ENCODE results near the gene WNT6. TPM values are rescaled to one million over a fixed set of nuclear protein-coding genes. Genes with fewer than 3 reads are reported as not detected.

The WNT6 gene
- total and polyA plus RNA-seq, 10 of the 15 experiments (the other 5 are each of a cell fraction or from before 2014, with no cell fraction given), result 0.11 to 0.44 (median 0.22) TPM; not detected in 5

- TF ChIP-seq CEBPZ (IDR thresholded peaks at IDR 0.05; ENCODE audit: low read depth, low read length) (no peak), BACH1 (IDR thresholded peaks at IDR 0.05; ENCODE audit: borderline replicate concordance) (no peak), TCF12 (IDR thresholded peaks at IDR 0.05; ENCODE audit: low read depth, low read length) (no peak)
Measured at GRCh38 chr2:218875692-218876246, 16.2 kb downstream of the WNT6 start (continued).

GRCh38 chr2:218876562-218877219 is 17.1 kb downstream of the WNT6 start:
- ChIA-PET POLR2A (interaction anchor here (1.0 to 10.6 kb wide), 6 partner anchors 10 to 330 kb away, joined by 3 to 360 read pairs (median 4); partner anchors contain the start of gene ZFAND2B), SMC1A (ENCODE audit: uncharacterized antibody, unreplicated experiment) (interaction anchor here (0.6 to 15.8 kb wide), 26 partner anchors 9 to 608 kb away, joined by 3 to 780 read pairs (median 4); partner anchors contain the start of genes BCS1L, CDK5R2 and ZNF142), CTCF (interaction anchor here (0.6 to 21.9 kb wide), 38 partner anchors 8 to 482 kb away, joined by 3 to 1364 read pairs (median 6); partner anchors contain the start of genes BCS1L, CDK5R2 and ZNF142), RAD21 (ENCODE audit: unreplicated experiment) (interaction anchor here (0.7 to 16.0 kb wide), 23 partner anchors 10 to 313 kb away, joined by 3 to 871 read pairs (median 5); partner anchors contain the start of gene CDK5R2)
- Histone ChIP-seq H3K27me3 (replicated peaks in 1 of 2; ENCODE audit: control insufficient read depth in 2 of 2, insufficient read depth in 2 of 2, low read length in 1 of 2) (peaks cover 10 to 23% of the 10 kb centered on the region in 2 experiments), H3K4me2 (ENCODE audit: control insufficient read depth, insufficient read depth) (no peak overlapping the region), H3K9ac (ENCODE audit: control insufficient read depth, insufficient read depth, low read length) (no peak overlapping the region), H3K9me3 (replicated peaks; ENCODE audit: control insufficient read depth, insufficient read depth, low read length) (no peaks in the 10 kb centered on the region), H3K36me3 (ENCODE audit: control insufficient read depth in 2 of 2, insufficient read depth in 2 of 2, low read length in 1 of 2) (no peaks in the 10 kb centered on the region), H4K20me1 (ENCODE audit: control insufficient read depth, insufficient read depth) (no peaks in the 10 kb centered on the region), H2AFZ (ENCODE audit: control insufficient read depth, low read depth, low read length) (no peak overlapping the region), H3K4me1 (ENCODE audit: control insufficient read depth, insufficient read depth, low read length) (peaks cover 38% of the 10 kb centered on the region), H3K4me3 (no peak overlapping the region), H3K27ac (ENCODE audit: control insufficient read depth, insufficient read depth) (no peak overlapping the region), H3K79me2 (ENCODE audit: control insufficient read depth, insufficient read depth, low read length) (peaks cover 19% of the 10 kb centered on the region)
- peak; percentile 56 for DNase-seq (ENCODE audit: low read depth, low spot score)
- intact Hi-C loops (cut with micrococcal nuclease; ENCODE audit: unreplicated experiment), result loop anchor here (1.0 to 2.0 kb wide), 2 partner anchors 22 to 104 kb away; no protein-coding TSS in a partner anchor
- in situ Hi-C loops (cut with MboI), result no loop called here
- FAIRE-seq, result peak; percentile 84
- peak; percentile 4 for ATAC-seq
- 0% methylated on average over 3 of the region's 3 CpGs for WGBS (ENCODE audit: insufficient coverage, insufficient replicate concordance, low lambda C conversion rate, missing lambda C conversion rate)
- BruUV-seq (replicated peaks), result no TSS peak
- TF ChIP-seq, protein P1, sequence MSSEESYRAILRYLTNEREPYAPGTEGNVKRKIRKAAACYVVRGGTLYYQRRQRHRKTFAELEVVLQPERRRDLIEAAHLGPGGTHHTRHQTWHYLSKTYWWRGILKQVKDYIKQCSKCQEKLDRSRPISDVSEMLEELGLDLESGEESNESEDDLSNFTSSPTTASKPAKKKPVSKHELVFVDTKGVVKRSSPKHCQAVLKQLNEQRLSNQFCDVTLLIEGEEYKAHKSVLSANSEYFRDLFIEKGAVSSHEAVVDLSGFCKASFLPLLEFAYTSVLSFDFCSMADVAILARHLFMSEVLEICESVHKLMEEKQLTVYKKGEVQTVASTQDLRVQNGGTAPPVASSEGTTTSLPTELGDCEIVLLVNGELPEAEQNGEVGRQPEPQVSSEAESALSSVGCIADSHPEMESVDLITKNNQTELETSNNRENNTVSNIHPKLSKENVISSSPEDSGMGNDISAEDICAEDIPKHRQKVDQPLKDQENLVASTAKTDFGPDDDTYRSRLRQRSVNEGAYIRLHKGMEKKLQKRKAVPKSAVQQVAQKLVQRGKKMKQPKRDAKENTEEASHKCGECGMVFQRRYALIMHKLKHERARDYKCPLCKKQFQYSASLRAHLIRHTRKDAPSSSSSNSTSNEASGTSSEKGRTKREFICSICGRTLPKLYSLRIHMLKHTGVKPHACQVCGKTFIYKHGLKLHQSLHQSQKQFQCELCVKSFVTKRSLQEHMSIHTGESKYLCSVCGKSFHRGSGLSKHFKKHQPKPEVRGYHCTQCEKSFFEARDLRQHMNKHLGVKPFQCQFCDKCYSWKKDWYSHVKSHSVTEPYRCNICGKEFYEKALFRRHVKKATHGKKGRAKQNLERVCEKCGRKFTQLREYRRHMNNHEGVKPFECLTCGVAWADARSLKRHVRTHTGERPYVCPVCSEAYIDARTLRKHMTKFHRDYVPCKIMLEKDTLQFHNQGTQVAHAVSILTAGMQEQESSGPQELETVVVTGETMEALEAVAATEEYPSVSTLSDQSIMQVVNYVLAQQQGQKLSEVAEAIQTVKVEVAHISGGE (CRISPR knock-in tag; IDR thresholded peaks at IDR 0.05), result no peak
- no peak for TF ChIP-seq SUPT20H (IDR thresholded peaks at IDR 0.05; ENCODE audit: borderline replicate concordance, control insufficient read depth, low read depth, low read length)
- TF ChIP-seq RELA (IDR thresholded peaks at IDR 0.05; ENCODE audit: borderline replicate concordance, partially characterized antibody), result no peak
- 0 out of 4 replicates have a peak, but pooled peaks of 1 of the 2 experiments have one; percentile 33 for TF ChIP-seq BHLHE40 (IDR thresholded peaks at IDR 0.05; ENCODE audit: borderline replicate concordance in 1 of 2, low read depth in 2 of 2, low read length in 1 of 2)
- TF ChIP-seq, protein P2, sequence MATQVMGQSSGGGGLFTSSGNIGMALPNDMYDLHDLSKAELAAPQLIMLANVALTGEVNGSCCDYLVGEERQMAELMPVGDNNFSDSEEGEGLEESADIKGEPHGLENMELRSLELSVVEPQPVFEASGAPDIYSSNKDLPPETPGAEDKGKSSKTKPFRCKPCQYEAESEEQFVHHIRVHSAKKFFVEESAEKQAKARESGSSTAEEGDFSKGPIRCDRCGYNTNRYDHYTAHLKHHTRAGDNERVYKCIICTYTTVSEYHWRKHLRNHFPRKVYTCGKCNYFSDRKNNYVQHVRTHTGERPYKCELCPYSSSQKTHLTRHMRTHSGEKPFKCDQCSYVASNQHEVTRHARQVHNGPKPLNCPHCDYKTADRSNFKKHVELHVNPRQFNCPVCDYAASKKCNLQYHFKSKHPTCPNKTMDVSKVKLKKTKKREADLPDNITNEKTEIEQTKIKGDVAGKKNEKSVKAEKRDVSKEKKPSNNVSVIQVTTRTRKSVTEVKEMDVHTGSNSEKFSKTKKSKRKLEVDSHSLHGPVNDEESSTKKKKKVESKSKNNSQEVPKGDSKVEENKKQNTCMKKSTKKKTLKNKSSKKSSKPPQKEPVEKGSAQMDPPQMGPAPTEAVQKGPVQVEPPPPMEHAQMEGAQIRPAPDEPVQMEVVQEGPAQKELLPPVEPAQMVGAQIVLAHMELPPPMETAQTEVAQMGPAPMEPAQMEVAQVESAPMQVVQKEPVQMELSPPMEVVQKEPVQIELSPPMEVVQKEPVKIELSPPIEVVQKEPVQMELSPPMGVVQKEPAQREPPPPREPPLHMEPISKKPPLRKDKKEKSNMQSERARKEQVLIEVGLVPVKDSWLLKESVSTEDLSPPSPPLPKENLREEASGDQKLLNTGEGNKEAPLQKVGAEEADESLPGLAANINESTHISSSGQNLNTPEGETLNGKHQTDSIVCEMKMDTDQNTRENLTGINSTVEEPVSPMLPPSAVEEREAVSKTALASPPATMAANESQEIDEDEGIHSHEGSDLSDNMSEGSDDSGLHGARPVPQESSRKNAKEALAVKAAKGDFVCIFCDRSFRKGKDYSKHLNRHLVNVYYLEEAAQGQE (IDR thresholded peaks at IDR 0.05; ENCODE audit: low read depth, low read length), result no peak
- TF ChIP-seq SMAD5 (IDR thresholded peaks at IDR 0.05; ENCODE audit: low read depth), result no peak
